ENCODE measurements around the gene FAM98C. TPM values are rescaled to one million over a fixed set of nuclear protein-coding genes. Genes with fewer than 3 reads are reported as not detected.
A peak's percentile ranks its signal among the peaks of the same experiment; 100 is the strongest.
"Not testable (repeated sequence)": the region's sequence is repeated elsewhere in the genome, so short reads cannot be mapped to it uniquely, and the experiment has no call there.

Gene FAM98C
- total and polyA plus RNA-seq, 9 donors = 7.8 to 23.7 (median 18.8) TPM

DNA sequence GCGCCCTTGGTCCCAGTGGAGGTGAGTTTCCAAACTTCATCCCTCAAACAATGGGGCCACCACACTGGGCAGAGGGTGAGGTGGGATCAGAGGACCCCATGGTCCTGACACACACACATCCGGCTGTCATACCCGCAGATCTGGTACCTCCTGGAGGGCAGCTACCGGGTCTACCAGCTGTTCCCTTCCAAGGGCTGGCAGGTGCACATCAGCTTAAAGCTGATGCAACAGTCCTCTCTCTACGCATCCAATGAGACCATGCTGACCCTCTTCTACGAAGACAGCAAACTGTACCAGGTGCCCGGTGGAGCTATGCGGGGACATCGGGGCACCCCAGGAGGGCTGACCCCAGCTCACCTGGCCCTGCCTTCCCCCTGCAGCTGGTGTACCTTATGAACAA, 42.5 kb upstream of the FAM98C start:
- no peaks in the 10 kb centered on the region for H3K27me3 ChIP-seq

GRCh38 chr19:38360839-38361631, 41.9 kb upstream of the FAM98C start:
- no peaks in the 10 kb centered on the region for H3K27me3 ChIP-seq
- peak overlapping the region; percentile 14 for H3K4me3 ChIP-seq
- 13 to 20% (median 15%) methylated on average over 23 of the region's 23 CpGs for WGBS, 3 donors
- peaks cover 3% of the 10 kb centered on the region for H3K4me1 ChIP-seq (ENCODE audit: insufficient read depth)
- H3K9me3 ChIP-seq = no peaks in the 10 kb centered on the region
- intact Hi-C loops (cut with DNase I) = no loop called here
- TF ChIP-seq, protein P1, sequence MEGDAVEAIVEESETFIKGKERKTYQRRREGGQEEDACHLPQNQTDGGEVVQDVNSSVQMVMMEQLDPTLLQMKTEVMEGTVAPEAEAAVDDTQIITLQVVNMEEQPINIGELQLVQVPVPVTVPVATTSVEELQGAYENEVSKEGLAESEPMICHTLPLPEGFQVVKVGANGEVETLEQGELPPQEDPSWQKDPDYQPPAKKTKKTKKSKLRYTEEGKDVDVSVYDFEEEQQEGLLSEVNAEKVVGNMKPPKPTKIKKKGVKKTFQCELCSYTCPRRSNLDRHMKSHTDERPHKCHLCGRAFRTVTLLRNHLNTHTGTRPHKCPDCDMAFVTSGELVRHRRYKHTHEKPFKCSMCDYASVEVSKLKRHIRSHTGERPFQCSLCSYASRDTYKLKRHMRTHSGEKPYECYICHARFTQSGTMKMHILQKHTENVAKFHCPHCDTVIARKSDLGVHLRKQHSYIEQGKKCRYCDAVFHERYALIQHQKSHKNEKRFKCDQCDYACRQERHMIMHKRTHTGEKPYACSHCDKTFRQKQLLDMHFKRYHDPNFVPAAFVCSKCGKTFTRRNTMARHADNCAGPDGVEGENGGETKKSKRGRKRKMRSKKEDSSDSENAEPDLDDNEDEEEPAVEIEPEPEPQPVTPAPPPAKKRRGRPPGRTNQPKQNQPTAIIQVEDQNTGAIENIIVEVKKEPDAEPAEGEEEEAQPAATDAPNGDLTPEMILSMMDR (IDR thresholded peaks at IDR 0.05) = no peak
- TF ChIP-seq POLR2A (IDR thresholded peaks at IDR 0.05) = no peak
- no peak for TF ChIP-seq EP300 (IDR thresholded peaks at IDR 0.05)
- DNase-seq = no peak
- no peak overlapping the region for H3K27ac ChIP-seq
- H3K36me3 ChIP-seq = no peaks in the 10 kb centered on the region

More for the DNA sequence above, 42.5 kb upstream of the FAM98C start:
- DNase-seq = no peak
- Histone ChIP-seq H3K36me3 (no peaks in the 10 kb centered on the region), H3K27ac (no peak overlapping the region), H3K4me1 (ENCODE audit: insufficient read depth) (peaks cover 3% of the 10 kb centered on the region), H3K9me3 (no peaks in the 10 kb centered on the region), H3K4me3 (no peak overlapping the region)
- 75 to 77% (median 76%) methylated on average over 9 of the region's 9 CpGs for WGBS, 3 donors
- no peak for TF ChIP-seq EP300 (IDR thresholded peaks at IDR 0.05)
- TF ChIP-seq, protein P1 (IDR thresholded peaks at IDR 0.05) = no peak
- no peak for TF ChIP-seq POLR2A (IDR thresholded peaks at IDR 0.05)
- intact Hi-C loops (cut with DNase I) = no loop called here

GRCh38 chr19:38361633-38362075, 41.2 kb upstream of the FAM98C start:
- TF ChIP-seq EP300 (IDR thresholded peaks at IDR 0.05) = no peak
- TF ChIP-seq, protein P1 (IDR thresholded peaks at IDR 0.05) = no peak
- TF ChIP-seq POLR2A (IDR thresholded peaks at IDR 0.05) = no peak
- intact Hi-C loops (cut with DNase I) = no loop called here
- Histone ChIP-seq H3K4me3 (peak overlapping the region; percentile 14), H3K27me3 (no peaks in the 10 kb centered on the region), H3K27ac (no peak overlapping the region), H3K9me3 (no peaks in the 10 kb centered on the region), H3K36me3 (no peaks in the 10 kb centered on the region), H3K4me1 (ENCODE audit: insufficient read depth) (peaks cover 3% of the 10 kb centered on the region)
- peak; percentile 36 to 65 (median 52) for DNase-seq
- WGBS, 3 donors = 0 to 2% (median 0%) methylated on average over 29 to 37 of the region's 37 CpGs

DNA sequence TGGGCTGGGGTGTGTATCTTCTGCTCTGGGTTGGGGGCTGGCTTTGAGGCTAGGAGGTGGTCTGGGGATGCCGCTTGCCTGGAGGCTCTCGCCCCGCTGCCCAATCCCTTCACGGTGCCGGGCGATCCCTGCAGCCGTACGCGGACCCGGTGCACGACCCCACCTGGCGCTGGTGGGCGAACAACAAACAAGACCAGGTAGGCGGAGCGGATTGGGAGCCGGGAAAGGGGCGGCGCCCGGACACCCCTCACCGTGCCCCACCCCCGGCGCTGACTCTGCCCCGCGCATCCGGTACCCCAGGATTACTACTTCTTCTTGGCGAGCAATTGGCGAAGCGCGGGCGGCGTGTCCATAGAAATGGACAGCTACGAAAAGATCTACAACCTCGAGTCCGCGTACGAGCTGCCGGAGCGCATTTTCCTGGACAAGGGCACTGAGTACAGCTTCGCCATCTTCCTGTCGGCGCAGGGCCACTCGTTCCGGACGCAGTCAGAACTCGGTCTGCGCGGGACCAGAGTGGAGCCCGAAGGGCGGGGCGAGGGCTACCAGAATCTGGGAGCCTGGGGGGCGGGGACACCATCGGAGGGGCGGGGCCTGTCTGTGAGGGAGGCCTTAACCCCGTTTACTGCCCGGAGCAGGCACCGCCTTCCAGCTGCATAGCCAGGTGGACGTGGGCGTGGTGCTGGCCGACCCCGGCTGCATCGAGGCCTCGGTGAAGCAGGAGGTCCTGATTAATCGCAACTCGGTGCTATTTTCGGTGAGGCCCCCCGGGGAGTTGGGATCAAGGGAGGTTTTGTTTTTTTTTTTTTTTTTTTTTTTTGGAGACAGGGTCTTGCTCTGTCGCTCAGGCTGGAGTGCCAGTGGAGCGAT, 40.6 kb upstream of the FAM98C start:
- intact Hi-C loops (cut with DNase I) = no loop called here
- peaks cover 3% of the 10 kb centered on the region for H3K4me1 ChIP-seq (ENCODE audit: insufficient read depth)
- peak; percentile 42 to 73 (median 69) for DNase-seq
- WGBS, 3 donors = 1 to 2% (median 1%) methylated on average over 60 to 68 of the region's 68 CpGs
- H3K36me3 ChIP-seq = no peaks in the 10 kb centered on the region
- TF ChIP-seq POLR2A (IDR thresholded peaks at IDR 0.05) = no peak
- no peak for TF ChIP-seq EP300 (IDR thresholded peaks at IDR 0.05)
- TF ChIP-seq, protein P1 (IDR thresholded peaks at IDR 0.05) = no peak
- H3K27me3 ChIP-seq = no peaks in the 10 kb centered on the region
- no peaks in the 10 kb centered on the region for H3K9me3 ChIP-seq
- H3K4me3 ChIP-seq = peak overlapping the region; percentile 14
- H3K27ac ChIP-seq = no peak overlapping the region

- H3K4me3 ChIP-seq; DNase-seq; H3K4me1 ChIP-seq (ENCODE audit: insufficient read depth); intact Hi-C loops (cut with DNase I); H3K27ac ChIP-seq; H3K36me3 ChIP-seq; H3K9me3 ChIP-seq; H3K27me3 ChIP-seq: not testable (repeated sequence)
- 69 to 72% (median 70%) methylated on average over 15 to 16 of the region's 16 CpGs for WGBS, 3 donors
Observed at GRCh38 chr19:38362946-38363688, 39.8 kb upstream of the FAM98C start.
